Subcutaneous adipose tissue (tissue), 4 donors: Measurements from ENCODE around the gene DNAJC3. TPM values are rescaled to one million over a fixed set of nuclear protein-coding genes. Genes with fewer than 3 reads are reported as not detected.

Experiments used
- CTCF ChIP-seq: fragments of 450-650 bp; IDR thresholded peaks from one replicate; pipeline ENCODE4 v1.5.1; 2016; ENCODE audit warnings: low read depth, mild to moderate bottlenecking, control low read depth, antibody characterized with exemption, moderate library complexity
- total RNA-seq, 4 donors: library from RNA; depleted of rRNA; stranded (reverse); fragments of >200 nt; gene quantifications; one replicate each; pipeline ENCODE4 v1.1.0, GENCODE V29; 2016

The DNAJC3 gene
- total RNA-seq, 4 donors from 2014 or later, result 36.4 to 85.8 (median 51.7) TPM

- no peak for TF ChIP-seq CTCF
These were observed 49.9 kb downstream of the DNAJC3 start for GRCh38 chr13:95726876-95727275.

- no peak for TF ChIP-seq CTCF
These were observed 52.0 kb downstream of the DNAJC3 start for GRCh38 chr13:95728957-95729356.

DNA sequence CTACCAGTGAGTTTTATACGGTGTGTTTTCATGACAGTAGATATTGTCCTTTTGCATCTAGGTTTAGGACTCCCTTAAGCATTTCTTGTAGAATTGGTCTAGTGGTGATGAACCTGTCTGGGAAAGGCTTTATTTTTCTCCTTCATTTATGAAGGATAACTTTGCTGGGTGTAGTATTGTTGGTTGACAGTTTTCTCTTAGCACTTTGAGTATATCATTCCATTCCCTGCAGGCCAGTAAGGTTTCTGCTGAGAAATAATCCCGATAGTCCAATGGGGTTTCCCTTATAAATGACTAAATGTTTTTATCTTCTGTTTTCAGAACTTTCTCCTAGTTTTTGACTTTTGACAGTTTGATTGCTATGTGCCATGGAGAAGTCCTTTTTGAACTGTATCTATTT, 57.2 kb downstream of the DNAJC3 start:
- no peak for TF ChIP-seq CTCF

GRCh38 chr13:95740979-95741320, 64.0 kb downstream of the DNAJC3 start:
- no peak for TF ChIP-seq CTCF

DNA sequence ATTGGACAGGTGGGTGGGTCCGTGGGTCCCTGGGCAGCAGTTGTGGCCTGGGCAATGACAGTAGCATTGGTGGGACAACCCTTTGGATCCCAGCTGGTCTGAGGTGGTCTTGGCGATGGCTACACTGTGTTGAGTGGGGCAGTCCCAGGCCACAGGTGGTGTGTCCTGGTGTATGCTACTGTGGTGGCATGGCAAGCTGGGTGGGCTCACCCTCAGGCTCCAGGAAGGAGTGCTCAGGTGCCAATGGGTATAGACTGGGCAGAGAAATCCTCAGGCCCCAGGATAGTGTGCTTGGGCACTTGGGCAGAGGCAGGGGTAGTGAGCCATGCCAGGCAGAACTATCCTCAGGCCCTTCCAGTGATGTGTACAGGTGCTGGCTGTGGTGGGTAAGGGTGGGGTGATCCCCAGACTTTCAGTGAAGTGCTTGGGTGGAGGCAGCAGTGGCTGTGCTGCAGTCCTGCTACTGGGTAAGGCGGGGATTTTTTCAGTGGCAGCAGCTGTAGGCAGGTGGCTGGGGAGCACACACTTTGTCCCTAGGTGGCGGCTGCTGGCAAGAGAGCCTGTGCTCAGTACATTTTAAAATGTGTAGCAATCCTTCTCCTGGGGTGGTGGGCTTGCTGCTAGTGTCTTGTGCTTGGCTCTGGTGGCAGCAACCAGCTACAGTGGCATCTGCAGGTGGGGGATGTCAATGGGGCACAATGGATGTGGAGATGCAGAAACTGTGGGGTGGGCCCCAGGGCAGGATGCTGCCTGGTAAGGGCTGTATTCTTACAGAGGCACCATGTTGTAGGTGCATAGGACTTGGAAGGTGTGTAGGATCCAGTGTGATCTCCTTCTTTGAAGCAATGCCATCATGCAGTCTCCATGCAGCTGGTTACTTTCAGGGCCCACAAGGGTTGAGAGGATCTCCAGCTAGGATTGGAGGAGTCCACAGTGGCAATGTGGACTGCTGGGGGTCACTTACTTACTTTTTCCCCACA, 64.9 kb downstream of the DNAJC3 start:
- no peak for TF ChIP-seq CTCF

- TF ChIP-seq CTCF, result no peak
These were observed 66.3 kb downstream of the DNAJC3 start for GRCh38 chr13:95743192-95743591.

- no peak for TF ChIP-seq CTCF
These were observed 68.3 kb downstream of the DNAJC3 start for GRCh38 chr13:95745289-95745688.
